Epithelial cell of esophagus (primary cell): ENCODE results near the gene BNIP3.
"Not testable (repeated sequence)": the region's sequence is repeated elsewhere in the genome, so short reads cannot be mapped to it uniquely, and the experiment has no call there.

ENCODE experiments used
- DNase-seq: peaks from one replicate; pipeline ENCODE4 v3.0.0; 2010; ENCODE audit warnings: low read depth
- H3K4me3 ChIP-seq: 2 replicates; pipeline ENCODE4 v1.5.1; 2011; ENCODE audit warnings: mild to moderate bottlenecking, low read length, control low read depth
- TF ChIP-seq, protein P1 (sequence below): IDR thresholded peaks from 2 replicates; pipeline ENCODE4 v1.5.1; 2011; ENCODE audit warnings: low read depth, mild to moderate bottlenecking, low read length, control low read depth, inconsistent platforms; ENCODE audit not compliant: insufficient read depth; ENCODE audit errors: missing control alignments

The BNIP3 gene

DNA sequence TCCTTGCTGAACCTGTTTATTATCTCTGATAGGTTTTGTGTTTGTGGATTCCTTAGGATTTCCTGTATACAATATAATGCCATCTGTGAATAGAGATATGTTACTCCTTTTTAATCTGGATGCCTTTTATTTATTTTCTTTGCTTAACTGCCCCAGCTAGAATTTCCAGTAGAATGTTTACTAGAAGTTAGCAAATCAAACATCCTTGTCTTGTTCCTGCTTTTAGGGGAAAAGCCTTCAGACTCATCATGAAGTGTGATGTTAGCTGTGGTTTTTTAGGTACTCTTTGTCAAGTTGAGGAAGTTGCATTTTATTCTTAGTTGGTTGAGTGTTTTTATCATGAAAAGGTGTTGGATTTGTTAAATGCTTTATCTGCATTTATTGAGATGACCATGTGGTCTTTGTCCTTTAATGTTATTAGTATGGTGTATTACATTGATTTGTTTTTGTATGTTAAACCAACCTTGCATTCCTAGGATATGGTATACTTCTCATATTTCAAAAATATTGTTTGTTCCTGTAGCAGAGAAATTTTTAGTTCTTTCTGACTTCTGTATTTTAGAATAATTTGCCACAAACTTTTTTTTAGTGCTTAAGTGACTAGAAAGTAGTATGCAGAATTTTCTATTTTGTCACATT is 56.6 kb downstream of the BNIP3 start:
- TF ChIP-seq, protein P1, sequence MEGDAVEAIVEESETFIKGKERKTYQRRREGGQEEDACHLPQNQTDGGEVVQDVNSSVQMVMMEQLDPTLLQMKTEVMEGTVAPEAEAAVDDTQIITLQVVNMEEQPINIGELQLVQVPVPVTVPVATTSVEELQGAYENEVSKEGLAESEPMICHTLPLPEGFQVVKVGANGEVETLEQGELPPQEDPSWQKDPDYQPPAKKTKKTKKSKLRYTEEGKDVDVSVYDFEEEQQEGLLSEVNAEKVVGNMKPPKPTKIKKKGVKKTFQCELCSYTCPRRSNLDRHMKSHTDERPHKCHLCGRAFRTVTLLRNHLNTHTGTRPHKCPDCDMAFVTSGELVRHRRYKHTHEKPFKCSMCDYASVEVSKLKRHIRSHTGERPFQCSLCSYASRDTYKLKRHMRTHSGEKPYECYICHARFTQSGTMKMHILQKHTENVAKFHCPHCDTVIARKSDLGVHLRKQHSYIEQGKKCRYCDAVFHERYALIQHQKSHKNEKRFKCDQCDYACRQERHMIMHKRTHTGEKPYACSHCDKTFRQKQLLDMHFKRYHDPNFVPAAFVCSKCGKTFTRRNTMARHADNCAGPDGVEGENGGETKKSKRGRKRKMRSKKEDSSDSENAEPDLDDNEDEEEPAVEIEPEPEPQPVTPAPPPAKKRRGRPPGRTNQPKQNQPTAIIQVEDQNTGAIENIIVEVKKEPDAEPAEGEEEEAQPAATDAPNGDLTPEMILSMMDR, result no peak
- H3K4me3 ChIP-seq, result no peak overlapping the region
- DNase-seq, result peak; percentile 35

DNA sequence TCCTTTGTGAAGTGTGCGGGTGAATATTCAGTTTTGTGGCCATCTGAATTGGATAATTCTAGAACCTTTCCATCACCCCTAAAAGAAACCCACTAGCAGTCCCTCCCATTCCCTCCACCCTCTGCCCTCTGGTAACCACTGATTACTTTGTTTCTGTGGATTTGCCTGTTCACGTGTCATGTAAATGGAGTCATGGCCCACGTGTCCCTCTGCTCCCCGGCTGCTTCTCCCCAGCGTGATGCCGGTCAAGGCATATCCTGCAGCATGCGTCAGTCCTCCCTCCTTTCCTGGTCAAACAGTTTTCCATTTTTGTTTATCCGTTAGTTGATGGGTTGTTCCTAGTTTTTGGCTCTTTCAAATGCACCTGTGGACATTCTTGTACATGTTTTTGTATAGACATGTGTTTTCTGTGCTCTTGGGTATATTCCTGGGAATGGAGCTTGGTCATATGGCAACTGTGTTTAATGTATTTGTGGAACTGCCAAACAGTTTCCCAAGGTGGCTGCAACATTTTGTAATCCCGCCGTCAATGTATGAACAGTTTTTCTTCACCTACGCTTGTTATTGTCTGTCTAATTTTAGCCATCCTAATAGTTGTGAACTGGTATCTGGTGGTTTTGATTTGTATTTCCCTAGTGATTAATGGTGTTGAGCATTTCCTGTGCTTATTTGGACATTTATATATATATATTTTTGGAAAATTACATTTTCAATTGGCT is 58.5 kb downstream of the BNIP3 start:
- no peak overlapping the region for H3K4me3 ChIP-seq
- TF ChIP-seq, protein P1, result no peak
- no peak for DNase-seq

DNA sequence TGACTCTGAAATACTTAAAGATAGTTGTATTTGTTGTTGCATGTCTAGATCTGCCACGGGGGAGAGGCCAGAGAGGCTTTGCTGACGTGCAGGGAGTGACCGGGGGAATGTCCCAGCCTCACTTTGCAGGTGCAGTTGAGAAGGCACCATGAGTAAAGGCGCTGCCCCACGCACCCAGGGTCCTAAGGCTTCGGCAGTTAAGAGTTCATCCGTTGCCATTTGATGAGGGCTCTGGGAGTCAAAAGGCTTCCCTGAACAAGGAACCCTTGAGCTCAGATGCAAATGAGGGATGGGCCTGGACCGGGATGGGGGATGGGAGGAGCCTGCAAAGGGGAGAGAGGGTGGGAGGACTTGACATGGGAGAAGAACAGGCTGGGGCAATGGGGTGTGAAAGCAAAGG is 60.5 kb downstream of the BNIP3 start:
- TF ChIP-seq, protein P1, result no peak
- H3K4me3 ChIP-seq, result no peak overlapping the region
- DNase-seq, result peak; percentile 87

DNA sequence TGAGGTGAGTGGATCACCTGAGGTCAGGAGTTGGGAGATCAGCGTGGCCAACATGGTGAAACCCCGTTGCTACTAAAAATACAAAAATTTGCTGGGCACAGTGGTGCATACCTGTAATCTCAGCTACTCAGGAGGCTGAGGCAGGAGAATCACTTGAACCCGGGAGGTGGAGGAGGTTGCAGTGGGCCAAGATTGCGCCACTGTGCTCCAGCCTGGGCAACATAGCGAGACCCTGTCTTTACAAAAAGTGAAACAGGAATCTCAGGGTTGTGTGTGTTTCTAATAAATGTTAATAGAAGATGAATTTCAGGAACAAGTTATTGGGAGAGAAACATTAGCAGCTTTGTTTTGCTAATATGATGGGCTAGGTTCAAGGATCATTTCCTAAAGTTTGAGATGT is 61.0 kb downstream of the BNIP3 start:
- no peak overlapping the region for H3K4me3 ChIP-seq
- DNase-seq, result no peak
- TF ChIP-seq, protein P1, result no peak

DNA sequence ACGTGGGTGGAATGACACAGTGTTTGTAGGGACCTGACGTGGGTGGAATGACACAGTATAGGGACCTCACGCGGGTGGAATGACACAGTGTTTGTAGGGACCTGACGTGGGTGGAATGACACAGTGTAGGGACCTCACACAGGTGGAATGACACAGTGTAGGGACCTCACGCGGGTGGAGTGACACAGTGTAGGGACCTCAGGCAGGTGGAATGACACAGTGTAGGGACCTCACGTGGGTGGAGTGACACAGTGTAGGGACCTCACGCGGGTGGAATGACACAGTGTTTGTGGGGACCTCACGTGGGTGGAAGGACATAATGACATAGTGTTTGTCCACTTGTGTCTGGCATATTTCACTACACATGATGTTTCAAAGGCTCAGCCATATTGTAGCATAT is 61.6 kb downstream of the BNIP3 start:
- H3K4me3 ChIP-seq, result no peak overlapping the region
- no peak for DNase-seq
- TF ChIP-seq, protein P1, result no peak

DNA sequence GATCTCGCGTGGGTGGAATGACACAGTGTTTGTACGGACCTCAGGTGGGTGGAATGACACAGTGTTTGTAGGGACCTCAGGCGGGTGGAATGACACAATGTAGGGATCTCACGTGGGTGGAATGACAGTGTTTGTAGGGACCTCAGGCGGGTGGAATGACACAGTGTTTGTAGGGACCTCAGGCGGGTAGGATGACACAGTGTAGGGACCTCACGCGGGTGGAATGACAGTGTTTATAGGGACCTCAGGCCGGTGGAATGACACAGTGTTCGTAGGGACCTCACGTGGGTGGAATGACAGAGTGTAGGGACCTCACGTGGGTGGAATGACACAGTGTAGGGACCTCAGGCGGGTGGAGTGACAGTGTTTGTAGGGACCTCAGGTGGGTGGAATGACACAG is 62.3 kb downstream of the BNIP3 start:
- DNase-seq, H3K4me3 ChIP-seq: not testable (repeated sequence)
